ENCODE data around the gene OSBPL10. TPM values are rescaled to one million over a fixed set of nuclear protein-coding genes. Genes with fewer than 3 reads are reported as not detected.

Gene OSBPL10
- polyA plus RNA-seq, 1 donor from 2014 or later: 2.0 TPM

DNA sequence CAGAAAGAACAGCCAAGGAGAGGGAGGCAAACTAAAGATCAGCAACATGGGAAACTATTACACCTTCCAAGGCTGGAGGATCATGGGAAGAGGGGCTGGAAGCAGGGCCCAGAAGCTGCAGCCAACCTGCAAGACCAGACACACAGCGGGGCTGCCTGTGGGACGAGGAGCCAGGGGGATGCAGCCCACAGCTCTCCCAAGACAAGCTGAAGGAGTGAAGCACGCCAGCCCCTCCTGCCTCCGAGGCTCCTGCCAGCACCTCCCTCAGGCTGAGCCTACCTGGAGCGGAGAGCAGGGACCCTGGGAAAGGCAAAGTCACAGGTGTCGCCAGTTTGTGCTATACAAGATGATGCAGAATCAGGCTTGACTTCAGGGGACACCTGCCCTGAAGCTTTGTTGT, 133.3 kb downstream of the OSBPL10 start:
- no peak overlapping the region for H3K4me3 ChIP-seq (ENCODE audit: low read length)
- no peaks in the 10 kb centered on the region for H3K27me3 ChIP-seq (ENCODE audit: insufficient read depth, low read depth, low read length)
- no peaks in the 10 kb centered on the region for H3F3A ChIP-seq (ENCODE audit: insufficient read depth, low read length, poor library complexity, severe bottlenecking)
- no peak overlapping the region for H3K4me2 ChIP-seq (ENCODE audit: low read length)
- no peaks in the 10 kb centered on the region for H3K36me3 ChIP-seq (ENCODE audit: insufficient read depth, low read length)
- H3K79me2 ChIP-seq (replicated peaks; ENCODE audit: insufficient read depth, low read length): no peaks in the 10 kb centered on the region
- no peaks in the 10 kb centered on the region for H3K9me2 ChIP-seq (ENCODE audit: insufficient read depth, low read length)
- H3K9me3 ChIP-seq (ENCODE audit: low read length): no peaks in the 10 kb centered on the region
- H2AFZ ChIP-seq (ENCODE audit: low read depth, low read length): no peak overlapping the region
- no peak overlapping the region for H3K27ac ChIP-seq (ENCODE audit: low read length)
- TF ChIP-seq EP300 (conservative IDR thresholded peaks at IDR 0.05; ENCODE audit: poor library complexity, severe bottlenecking) (no peak), SMC3 (conservative IDR thresholded peaks at IDR 0.05; ENCODE audit: poor library complexity) (no peak), REST (IDR thresholded peaks at IDR 0.05; ENCODE audit: borderline replicate concordance) (no peak), CTCF (IDR thresholded peaks at IDR 0.05; ENCODE audit: poor library complexity, severe bottlenecking) (no peak), TAF1 (IDR thresholded peaks at IDR 0.05; ENCODE audit: low read depth) (no peak), RAD21 (conservative IDR thresholded peaks at IDR 0.05) (no peak), EZH2 (IDR thresholded peaks at IDR 0.05; ENCODE audit: borderline replicate concordance, insufficient read depth, low read length, poor library complexity, severe bottlenecking) (no peak), POLR2AphosphoS5 (IDR thresholded peaks at IDR 0.05) (no peak), MXI1 (conservative IDR thresholded peaks at IDR 0.05; ENCODE audit: poor library complexity, severe bottlenecking) (no peak)
- no peak overlapping the region for H3K9ac ChIP-seq (ENCODE audit: low read length)
- H4K20me1 ChIP-seq (ENCODE audit: insufficient read depth): no peaks in the 10 kb centered on the region

GRCh38 chr3:31841515-31841914, 139.5 kb downstream of the OSBPL10 start:
- Histone ChIP-seq H3K4me2 (ENCODE audit: low read length) (no peak overlapping the region), H3K36me3 (ENCODE audit: insufficient read depth, low read length) (no peaks in the 10 kb centered on the region), H2AFZ (ENCODE audit: low read depth, low read length) (no peak overlapping the region), H3K27me3 (ENCODE audit: insufficient read depth, low read depth, low read length) (no peaks in the 10 kb centered on the region), H3F3A (ENCODE audit: insufficient read depth, low read length, poor library complexity, severe bottlenecking) (no peaks in the 10 kb centered on the region), H3K9ac (ENCODE audit: low read length) (no peak overlapping the region), H3K27ac (ENCODE audit: low read length) (no peak overlapping the region), H3K9me2 (ENCODE audit: insufficient read depth, low read length) (no peaks in the 10 kb centered on the region), H3K4me3 (ENCODE audit: low read length) (no peak overlapping the region), H3K79me2 (replicated peaks; ENCODE audit: insufficient read depth, low read length) (no peaks in the 10 kb centered on the region), H4K20me1 (ENCODE audit: insufficient read depth) (no peaks in the 10 kb centered on the region), H3K9me3 (ENCODE audit: low read length) (no peaks in the 10 kb centered on the region)
- TF ChIP-seq TAF1 (IDR thresholded peaks at IDR 0.05; ENCODE audit: low read depth) (no peak), RAD21 (conservative IDR thresholded peaks at IDR 0.05) (no peak), REST (IDR thresholded peaks at IDR 0.05; ENCODE audit: borderline replicate concordance) (no peak), POLR2AphosphoS5 (IDR thresholded peaks at IDR 0.05) (no peak), EP300 (conservative IDR thresholded peaks at IDR 0.05; ENCODE audit: poor library complexity, severe bottlenecking) (no peak), SMC3 (conservative IDR thresholded peaks at IDR 0.05; ENCODE audit: poor library complexity) (no peak), EZH2 (IDR thresholded peaks at IDR 0.05; ENCODE audit: borderline replicate concordance, insufficient read depth, low read length, poor library complexity, severe bottlenecking) (no peak), MXI1 (conservative IDR thresholded peaks at IDR 0.05; ENCODE audit: poor library complexity, severe bottlenecking) (no peak), CTCF (IDR thresholded peaks at IDR 0.05; ENCODE audit: poor library complexity, severe bottlenecking) (no peak)

All from neural cell (in vitro differentiated cells).